Hematopoietic multipotent progenitor cell treated with erythropoietin and hydrocortisone succinate and interleukin-3 and kit ligand, for 17 days (in vitro differentiated cells): Measurements from ENCODE around the gene KNG1.

ENCODE experiments used
- DNase-seq: peaks from one replicate; pipeline ENCODE4 v3.0.0-alpha.2; 2015; ENCODE audit warnings: low spot score

KNG1 gene

DNA sequence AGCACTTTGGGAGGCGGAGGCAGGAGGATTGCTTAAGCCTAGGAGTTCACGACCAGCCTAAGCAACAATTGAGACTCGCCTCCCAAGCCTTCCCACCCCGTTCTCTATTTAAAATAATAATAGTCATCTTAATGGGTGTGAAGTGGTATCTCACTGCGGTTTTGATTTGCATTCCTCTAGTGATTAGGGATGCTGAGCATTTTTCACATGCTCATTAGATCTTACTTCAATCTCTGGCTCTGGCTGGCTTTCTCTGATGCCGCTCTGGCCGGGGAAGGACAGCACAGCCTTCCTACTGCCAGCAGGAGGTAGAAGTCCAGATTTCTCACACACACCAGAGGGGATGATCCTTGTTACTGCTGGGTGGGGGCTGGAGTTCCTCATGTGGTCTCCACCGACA lies 58.8 kb downstream of the KNG1 start:
- DNase-seq = no peak

DNA sequence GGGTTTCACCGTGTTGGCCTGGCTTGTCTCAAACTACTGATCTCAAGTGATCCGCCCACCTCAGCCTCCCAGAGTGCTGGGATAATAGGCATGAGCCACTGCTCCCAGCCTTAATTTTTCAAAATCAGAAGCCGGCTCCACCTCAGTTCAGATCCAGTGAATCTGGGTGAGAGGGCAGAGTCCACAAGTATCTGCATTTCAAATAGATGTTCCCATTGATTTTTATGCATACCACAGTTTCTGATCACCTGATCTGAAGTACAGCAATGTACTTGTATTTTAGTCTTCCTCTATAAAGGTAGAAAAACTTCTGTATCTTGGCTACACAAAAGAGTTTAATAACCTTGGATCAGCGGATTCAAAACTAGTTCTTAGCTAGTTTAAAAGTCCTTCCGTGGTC lies 62.0 kb downstream of the KNG1 start:
- DNase-seq = no peak

DNA sequence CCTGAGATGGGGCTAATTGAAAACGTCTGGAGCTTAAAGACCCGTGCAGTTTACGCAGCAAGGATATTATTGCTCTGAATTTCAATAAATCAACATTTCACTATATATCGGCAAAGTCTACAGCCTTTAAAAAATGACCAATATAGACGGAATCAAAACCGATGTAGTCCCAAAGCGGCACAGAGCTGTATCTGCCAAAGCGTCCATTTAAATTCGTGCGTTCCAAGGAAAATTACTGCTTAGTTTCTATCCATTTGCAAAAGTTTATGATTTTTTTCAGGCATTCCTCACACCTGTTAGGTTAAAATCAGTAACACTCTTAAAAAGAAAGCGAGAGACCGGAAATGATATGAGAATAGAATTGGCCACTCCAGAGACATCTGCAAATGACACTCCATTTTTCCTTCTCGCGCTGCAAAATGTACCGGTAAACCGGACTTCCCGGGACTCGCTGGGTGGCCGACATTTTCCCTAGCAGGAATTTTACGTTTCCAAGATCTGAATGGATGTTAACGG lies 65.4 kb downstream of the KNG1 start:
- DNase-seq = no peak

DNA sequence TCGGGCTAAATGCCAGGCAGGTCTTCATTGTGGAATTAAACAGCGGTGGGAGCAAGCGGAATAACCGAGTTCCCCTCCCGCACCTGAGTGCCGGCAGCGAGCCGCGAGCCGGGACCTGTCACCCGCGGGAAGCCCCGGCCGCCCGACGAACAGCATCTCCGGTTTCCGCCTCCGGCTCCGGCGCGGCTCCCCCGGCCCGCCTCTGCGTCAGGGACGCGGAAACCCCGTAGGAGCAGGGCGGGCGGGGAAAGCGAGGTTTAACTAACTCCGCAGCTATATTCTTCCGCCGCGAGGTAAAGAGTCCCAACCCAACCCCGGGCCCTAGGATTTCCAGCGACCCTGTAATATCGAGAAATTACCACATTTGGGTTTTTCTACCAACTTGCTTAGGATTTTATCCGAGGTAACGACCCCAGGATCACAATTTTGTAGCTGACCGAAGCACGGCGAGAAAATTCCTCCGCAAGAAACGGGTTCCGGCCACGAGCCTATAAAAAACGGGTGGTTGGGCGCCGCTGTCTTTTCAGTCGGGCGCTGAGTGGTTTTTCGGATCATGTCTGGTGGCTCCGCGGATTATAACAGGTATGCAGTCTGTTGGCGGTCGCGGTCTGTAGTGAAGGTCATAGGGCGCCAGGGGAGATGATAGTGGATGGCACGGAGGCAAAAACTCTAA lies 66.0 kb downstream of the KNG1 start, which contains the start of gene EIF4A2:
TSS of gene EIF4A2 (plus strand) at position 520 of the 673 bp plus-strand sequence. CDS start at position 554, 34 bp downstream.
- peak; percentile 93 for DNase-seq

DNA sequence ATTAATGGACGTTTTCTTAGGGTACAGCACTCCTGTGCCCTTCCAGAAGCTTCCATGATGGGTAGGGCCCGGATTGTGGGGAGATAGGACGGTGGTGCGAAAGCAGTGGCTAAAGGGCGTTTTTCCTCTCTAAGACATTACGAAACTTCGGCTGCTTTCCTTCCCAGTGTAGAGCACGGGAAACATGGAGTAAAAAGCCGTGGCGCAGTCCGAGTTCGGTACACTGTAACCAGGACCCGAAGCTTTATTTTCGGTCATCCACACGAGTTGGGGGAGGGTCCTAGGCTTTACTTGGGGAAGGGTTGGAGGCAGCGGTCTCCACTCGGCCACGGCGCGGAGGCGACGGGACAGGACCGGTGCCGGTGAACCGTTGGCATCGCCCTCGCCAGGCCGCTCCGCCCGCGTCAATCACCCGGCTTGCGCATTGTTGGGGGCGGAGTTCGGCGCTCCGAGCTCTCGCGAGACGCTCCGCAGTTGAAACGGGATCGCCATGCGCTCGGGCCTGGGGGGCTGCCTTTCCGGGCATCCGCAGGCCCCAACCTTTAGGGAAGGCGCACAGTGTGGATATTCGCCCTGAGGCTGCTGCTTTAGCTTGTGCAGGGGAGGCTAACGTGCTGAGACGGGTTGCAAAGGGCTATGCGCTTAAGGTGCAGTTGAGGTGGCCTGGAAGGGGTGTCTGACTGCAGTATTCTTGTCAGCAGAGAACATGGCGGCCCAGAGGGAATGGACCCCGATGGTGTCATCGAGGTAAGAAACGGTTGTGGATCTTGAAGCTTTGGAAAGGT lies 66.8 kb downstream of the KNG1 start:
- peak; percentile 89 for DNase-seq

DNA sequence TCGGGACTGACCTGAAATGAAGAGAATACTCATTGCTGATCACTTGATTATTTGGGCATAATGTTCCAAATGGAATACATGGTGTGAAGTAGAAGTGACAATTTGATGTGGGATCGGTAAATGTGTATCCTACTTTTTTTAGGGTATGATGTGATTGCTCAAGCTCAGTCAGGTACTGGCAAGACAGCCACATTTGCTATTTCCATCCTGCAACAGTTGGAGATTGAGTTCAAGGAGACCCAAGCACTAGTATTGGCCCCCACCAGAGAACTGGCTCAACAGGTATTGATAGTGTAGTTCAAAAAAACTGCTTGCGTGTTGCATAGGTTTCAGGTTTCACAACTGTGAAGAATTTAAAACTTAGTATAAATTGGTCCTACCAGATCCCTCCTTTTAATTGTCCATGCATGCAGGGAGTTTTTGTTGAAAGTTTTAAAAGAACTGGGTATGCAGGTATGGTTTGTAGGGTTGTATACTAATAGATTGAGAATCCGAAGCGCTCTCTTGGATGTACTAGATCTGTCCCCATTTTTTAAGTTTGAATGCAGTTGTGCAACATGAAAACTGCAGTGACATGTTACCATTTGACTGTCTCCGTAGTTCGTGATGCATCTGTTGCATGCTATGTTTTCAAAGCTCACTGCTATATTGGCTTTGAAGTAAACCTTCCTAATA lies 67.8 kb downstream of the KNG1 start:
- no peak for DNase-seq

DNA sequence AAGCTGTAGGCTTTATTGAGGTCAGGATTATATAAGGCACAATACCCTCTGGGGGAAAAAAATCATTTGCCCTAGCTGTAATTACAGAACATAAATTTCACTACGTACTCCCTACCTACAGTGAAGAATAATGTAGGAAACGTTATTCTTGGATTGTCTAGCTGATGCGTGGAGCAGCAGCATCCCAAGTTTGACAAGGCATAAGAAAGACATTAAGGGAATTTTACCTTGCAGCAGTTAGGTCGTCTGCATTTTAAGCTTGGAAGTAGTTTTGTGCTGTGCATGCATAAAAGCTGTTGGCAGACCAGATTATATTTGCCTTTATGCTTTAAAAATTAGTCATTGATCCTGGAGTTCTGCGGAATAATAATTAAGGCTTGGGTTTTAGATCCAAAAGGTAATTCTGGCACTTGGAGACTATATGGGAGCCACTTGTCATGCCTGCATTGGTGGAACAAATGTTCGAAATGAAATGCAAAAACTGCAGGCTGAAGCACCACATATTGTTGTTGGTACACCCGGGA lies 68.4 kb downstream of the KNG1 start:
- no peak for DNase-seq

DNA sequence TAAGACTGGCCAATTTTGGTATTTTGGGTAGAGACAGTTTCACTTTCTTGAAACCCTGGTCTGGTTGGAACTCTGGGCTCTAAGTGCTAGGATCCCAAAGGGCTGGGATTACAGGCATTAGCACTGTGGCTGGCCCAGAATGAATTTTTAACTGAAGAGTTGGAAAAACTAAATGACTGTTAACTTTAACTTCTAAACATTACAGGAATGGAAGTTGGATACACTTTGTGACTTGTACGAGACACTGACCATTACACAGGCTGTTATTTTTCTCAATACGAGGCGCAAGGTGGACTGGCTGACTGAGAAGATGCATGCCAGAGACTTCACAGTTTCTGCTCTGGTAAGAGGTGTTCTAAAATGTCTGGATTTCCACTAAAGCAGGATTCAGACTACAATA lies 69.8 kb downstream of the KNG1 start:
- no peak for DNase-seq

DNA sequence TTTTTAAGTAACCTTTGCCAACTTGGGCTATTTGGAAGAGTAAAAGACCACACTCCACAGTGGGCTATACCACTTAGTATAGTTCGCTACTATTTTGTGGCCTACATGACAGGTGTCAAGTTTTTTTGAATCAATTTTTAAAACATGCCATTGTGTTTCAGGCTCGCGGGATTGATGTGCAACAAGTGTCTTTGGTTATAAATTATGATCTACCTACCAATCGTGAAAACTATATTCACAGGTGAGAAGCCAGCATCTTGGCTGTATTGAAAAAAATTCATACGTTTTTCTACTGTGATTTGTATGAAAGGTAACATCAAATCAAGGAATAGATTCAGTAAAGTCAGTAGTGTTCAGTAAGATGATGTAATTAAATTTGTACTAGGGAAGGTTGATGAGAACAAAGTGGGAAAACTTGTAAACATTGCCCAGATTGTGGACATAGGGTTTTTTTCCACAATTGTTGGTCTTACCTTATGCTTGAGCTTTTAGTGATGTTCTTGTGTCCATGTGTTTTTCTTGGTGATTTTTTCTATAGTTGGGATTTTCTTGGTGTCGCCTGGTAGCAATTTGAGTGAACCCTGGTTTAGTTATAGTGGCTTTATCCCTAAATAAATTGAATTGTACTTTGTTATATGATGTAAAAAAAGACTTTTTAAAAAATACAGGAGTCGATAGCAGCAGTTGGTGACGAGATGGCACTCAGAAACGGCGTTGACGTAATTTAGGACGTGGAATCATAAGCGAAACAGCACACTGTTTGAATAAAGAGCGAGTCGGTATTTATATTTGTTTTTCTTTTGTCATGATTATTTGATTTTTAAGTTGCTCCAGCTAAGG lies 70.7 kb downstream of the KNG1 start:
- DNase-seq = no peak

DNA sequence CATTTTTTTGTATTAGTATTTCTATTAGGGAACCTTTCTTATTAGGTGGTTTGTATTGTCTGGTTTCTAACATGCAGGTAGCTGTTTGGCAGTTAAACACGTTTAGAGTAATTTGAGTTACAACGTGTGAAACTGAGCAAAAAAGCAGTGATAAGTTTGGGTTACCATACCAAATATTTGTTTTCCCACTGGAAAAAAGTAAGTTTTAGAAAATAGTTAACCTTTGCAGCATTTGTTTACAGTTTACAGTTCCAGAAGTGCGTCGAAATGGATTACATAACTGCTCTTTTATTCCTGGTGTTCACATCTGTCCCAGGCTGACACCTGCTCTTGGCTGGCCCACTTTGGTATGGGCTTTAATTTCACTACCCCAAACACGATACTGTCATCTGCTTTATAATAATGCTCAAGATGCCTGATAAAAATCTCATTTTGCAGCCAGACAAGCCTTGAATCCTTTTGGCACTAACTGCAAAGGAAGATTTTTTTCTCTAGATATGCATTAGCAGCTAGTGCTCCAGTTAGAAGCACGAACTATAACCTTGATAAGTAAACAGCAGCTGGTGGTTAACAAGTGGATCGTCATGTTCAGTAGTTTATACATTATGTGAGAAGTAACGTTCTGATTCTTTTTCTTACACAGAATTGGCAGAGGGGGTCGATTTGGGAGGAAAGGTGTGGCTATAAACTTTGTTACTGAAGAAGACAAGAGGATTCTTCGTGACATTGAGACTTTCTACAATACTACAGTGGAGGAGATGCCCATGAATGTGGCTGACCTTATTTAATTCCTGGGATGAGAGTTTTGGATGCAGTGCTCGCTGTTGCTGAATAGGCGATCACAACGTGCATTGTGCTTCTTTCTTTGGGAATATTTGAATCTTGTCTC lies 71.6 kb downstream of the KNG1 start:
- no peak for DNase-seq

DNA sequence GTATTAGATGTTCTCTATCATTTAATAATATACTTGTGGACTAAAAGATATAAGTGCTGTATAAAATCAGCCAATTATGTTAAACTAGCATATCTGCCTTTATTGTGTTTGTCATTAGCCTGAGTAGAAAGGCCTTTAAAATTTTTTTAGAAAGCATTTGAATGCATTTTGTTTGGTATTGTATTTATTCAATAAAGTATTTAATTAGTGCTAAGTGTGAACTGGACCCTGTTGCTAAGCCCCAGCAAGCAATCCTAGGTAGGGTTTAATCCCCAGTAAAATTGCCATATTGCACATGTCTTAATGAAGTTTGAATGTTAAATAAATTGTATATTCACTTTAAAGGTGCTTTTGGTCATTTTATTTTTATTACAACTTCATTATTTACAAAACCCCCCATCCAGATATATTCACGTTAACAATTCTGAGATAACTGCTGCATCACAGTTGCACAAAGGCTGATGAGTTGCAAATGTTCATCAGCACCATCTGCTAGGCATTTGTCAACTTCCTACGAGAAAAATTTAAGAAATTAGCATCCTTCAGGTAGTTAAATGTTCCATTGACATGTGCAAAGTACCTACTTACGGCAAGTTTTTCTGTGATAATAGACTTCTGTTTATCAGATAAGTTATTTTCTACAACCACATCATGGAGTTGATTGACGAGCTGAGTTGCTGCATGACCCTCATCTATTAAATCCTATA lies 72.5 kb downstream of the KNG1 start:
- no peak for DNase-seq

DNA sequence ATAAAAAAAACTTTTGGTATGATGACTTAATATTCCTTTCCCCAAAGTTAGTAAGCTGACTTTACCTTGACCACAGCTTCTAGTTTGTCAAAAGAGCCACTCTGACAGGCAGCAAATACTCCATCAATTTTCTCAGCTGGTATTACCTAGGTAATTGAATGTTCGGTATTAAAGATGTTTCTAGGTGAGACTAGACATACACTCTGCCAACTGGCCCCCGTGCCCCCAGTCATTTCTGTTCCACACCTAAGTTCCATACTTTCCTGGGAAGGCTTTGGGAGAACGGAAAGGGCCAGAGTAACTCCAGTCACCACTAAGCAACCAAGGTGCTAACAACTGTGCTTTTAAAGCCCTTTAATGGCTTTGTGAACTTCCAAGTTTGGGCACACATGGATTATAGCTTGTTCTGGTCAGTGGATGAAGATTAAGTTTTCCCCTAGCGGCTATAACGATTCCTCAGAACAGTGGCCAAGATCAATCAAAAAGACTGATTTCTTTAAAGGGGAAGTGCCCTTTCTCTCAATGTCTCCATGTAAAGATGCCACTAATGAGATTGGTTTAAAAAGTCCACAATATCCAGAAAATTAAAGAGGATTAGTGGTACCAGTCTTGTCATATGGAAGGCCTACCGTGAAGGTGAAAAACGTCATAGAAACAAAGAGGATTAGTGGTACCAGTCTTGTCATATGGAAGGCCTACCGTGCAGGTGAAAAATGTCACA lies 73.3 kb downstream of the KNG1 start:
- DNase-seq = no peak
